Mesenchymal stem cell (in vitro differentiated cells and primary cell): Measurements from ENCODE around the gene SLC35E4. TPM values are rescaled to one million over a fixed set of nuclear protein-coding genes. Genes with fewer than 3 reads are reported as not detected.

ENCODE experiments used
- DNase-seq: peaks from one replicate; pipeline ENCODE4 v3.0.0-alpha.2; 2013
- H2AFZ ChIP-seq: one replicate; pipeline ENCODE4 v1.6.1; 2013; ENCODE audit warnings: low read depth, mild to moderate bottlenecking, control low read depth, inconsistent platforms, low read length, moderate library complexity
- H2AK5ac ChIP-seq: 2 replicates; pipeline ENCODE4 v1.6.1; 2013; ENCODE audit warnings: low read length, moderate library complexity, mild to moderate bottlenecking, inconsistent platforms; ENCODE audit not compliant: severe bottlenecking
- H2BK120ac ChIP-seq: one replicate; pipeline ENCODE4 v1.6.1; 2013; ENCODE audit warnings: low read depth, mild to moderate bottlenecking, inconsistent platforms, low read length, moderate library complexity
- H2BK12ac ChIP-seq, 2 experiments: one replicate each; pipeline ENCODE4 v1.6.1; 2013; ENCODE audit warnings: inconsistent platforms in 2 of 2, low read length in 2 of 2, mild to moderate bottlenecking in 2 of 2, moderate library complexity in 2 of 2, control low read depth in 1 of 2
- H2BK15ac ChIP-seq: one replicate; pipeline ENCODE4 v1.6.1; 2013; ENCODE audit warnings: mild to moderate bottlenecking, low read depth, inconsistent platforms; ENCODE audit not compliant: poor library complexity, severe bottlenecking
- H2BK5ac ChIP-seq: 2 replicates; pipeline ENCODE4 v1.6.1; 2013; ENCODE audit warnings: low read depth, mild to moderate bottlenecking, low read length, control low read depth, inconsistent platforms; ENCODE audit not compliant: poor library complexity, severe bottlenecking
- H3K14ac ChIP-seq, 2 experiments: one replicate each; pipeline ENCODE4 v1.6.1; 2013; ENCODE audit warnings: inconsistent platforms in 2 of 2, low read length in 2 of 2, control low read depth in 1 of 2, mild to moderate bottlenecking in 1 of 2, moderate library complexity in 1 of 2
- H3K18ac ChIP-seq, 2 experiments: one replicate each; pipeline ENCODE4 v1.6.1; 2013; ENCODE audit warnings: inconsistent platforms in 2 of 2, low read length in 2 of 2, control low read depth in 1 of 2, low read depth in 1 of 2, mild to moderate bottlenecking in 1 of 2
- H3K23ac ChIP-seq, 2 experiments: one replicate each; pipeline ENCODE4 v1.6.1; 2013; ENCODE audit warnings: inconsistent platforms in 2 of 2, low read length in 2 of 2, mild to moderate bottlenecking in 2 of 2, moderate library complexity in 2 of 2, control low read depth in 1 of 2
- H3K27ac ChIP-seq: 2 replicates; pipeline ENCODE4 v1.5.1; 2013; ENCODE audit warnings: mild to moderate bottlenecking, moderate library complexity, low read length, control low read depth, inconsistent platforms; ENCODE audit not compliant: poor library complexity, severe bottlenecking
- H3K27me3 ChIP-seq, 2 experiments: 2 replicates each; pipeline versions ENCODE4 v1.6.1 to v1.7.0; 2013; ENCODE audit warnings: low read length in 2 of 2, mild to moderate bottlenecking in 2 of 2, moderate library complexity in 2 of 2, control low read depth in 1 of 2, inconsistent platforms in 1 of 2; ENCODE audit not compliant: control insufficient read depth in 1 of 2, insufficient read depth in 1 of 2
- H3K36me3 ChIP-seq, 2 experiments: 2 replicates each; pipeline versions ENCODE4 v1.6.1 to v1.7.0; 2013; ENCODE audit warnings: low read length in 2 of 2, control low read depth in 1 of 2, inconsistent platforms in 1 of 2, low read depth in 1 of 2, mild to moderate bottlenecking in 1 of 2; ENCODE audit not compliant: insufficient read depth in 2 of 2, control insufficient read depth in 1 of 2
- H3K4ac ChIP-seq, 2 experiments: one replicate each; pipeline ENCODE4 v1.6.1; 2013; ENCODE audit warnings: inconsistent platforms in 2 of 2, low read length in 2 of 2, mild to moderate bottlenecking in 2 of 2, moderate library complexity in 2 of 2, control low read depth in 1 of 2, low read depth in 1 of 2
- H3K4me1 ChIP-seq: 2 replicates; pipeline ENCODE4 v1.6.1; 2013; ENCODE audit warnings: low read depth, low read length, control low read depth; ENCODE audit not compliant: control insufficient read depth, insufficient read depth
- H3K4me2 ChIP-seq: 2 replicates; pipeline ENCODE4 v1.6.1; 2013; ENCODE audit warnings: low read length, mild to moderate bottlenecking, inconsistent platforms; ENCODE audit not compliant: poor library complexity, severe bottlenecking
- H3K4me3 ChIP-seq, 2 experiments: 2 replicates each; pipeline versions ENCODE4 v1.5.1 to v1.7.0; 2013; ENCODE audit warnings: low read length in 2 of 2, mild to moderate bottlenecking in 2 of 2, control low read depth in 1 of 2, low read depth in 1 of 2; ENCODE audit not compliant: insufficient read depth in 1 of 2
- H3K79me1 ChIP-seq: replicated peaks from 2 replicates; pipeline ENCODE4 v1.6.1; 2013; ENCODE audit warnings: mild to moderate bottlenecking, control low read depth, low read length, inconsistent platforms; ENCODE audit not compliant: poor library complexity, severe bottlenecking
- H3K9ac ChIP-seq: 2 replicates; pipeline ENCODE4 v1.7.0; 2013; ENCODE audit warnings: mild to moderate bottlenecking, low read length, moderate library complexity
- H3K9me3 ChIP-seq: 2 replicates; pipeline ENCODE4 v1.7.0; 2013; ENCODE audit warnings: mild to moderate bottlenecking, low read length; ENCODE audit not compliant: control insufficient read depth
- H4K8ac ChIP-seq: one replicate; pipeline ENCODE4 v1.6.1; 2013; ENCODE audit warnings: inconsistent platforms, mild to moderate bottlenecking, low read length, moderate library complexity
- H4K91ac ChIP-seq: one replicate; pipeline ENCODE4 v1.6.1; 2013; ENCODE audit warnings: mild to moderate bottlenecking, low read length, inconsistent platforms
- WGBS: methylation state at CpG from one replicate; pipeline ENCODE4 v1.1.7; 2013; ENCODE audit warnings: mixed read lengths; 5-methylcytosine and 5-hydroxymethylcytosine counted together
- polyA plus RNA-seq, 2 experiments: library from polyadenylated mRNA; stranded (reverse); fragments of 200-250 nt; gene quantifications; one replicate each; pipeline ENCODE4 v1.2.3, GENCODE V29; 2013

SLC35E4 gene
- 4.1 TPM for polyA plus RNA-seq (2013, experiment 1 of 2)
- polyA plus RNA-seq (2013, experiment 2 of 2): 4.0 TPM

DNA sequence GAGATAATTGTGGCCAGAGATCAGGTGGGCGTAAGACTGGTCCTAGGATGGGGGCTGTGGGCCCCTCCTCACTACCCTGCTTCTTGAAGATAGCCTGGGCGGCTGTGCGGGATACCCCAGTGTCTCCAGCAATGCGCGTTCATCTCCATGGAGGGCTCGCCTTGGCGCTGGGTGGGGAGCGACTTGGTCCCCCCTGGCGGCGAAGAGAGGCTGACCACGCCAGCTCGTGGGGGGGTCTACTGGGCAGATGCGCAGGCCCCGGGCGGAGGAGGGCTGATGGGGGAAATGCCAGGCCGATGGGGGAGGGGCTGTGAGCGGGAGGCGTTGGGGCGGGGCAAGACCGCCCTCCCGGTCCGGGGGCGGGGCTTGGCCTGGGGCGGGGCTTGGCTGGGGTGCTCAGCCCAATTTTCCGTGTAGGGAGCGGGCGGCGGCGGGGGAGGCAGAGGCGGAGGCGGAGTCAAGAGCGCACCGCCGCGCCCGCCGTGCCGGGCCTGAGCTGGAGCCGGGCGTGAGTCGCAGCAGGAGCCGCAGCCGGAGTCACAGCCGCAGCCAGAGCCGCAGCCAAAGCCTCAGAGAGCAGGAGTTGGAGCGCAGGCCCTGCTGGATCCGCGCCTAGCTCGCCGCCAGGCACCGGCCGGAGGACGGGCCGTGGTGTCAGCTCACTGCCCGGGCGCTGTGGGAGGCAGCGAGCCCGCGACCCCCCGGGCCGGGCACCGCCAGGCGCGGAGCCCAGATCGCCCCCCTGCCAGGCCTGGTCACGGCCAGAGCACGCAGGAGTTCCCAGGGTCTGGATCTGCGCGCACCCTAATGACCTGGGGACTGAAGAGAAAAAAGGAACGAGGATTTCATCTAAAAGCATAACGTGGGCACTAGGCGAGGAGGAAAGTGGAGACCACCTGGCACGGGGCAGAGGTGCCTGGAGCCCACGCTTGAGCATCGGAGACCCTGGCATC is at the start of gene SLC35E4:
SLC35E4 (plus strand) TSS at position 509 of the 953 bp plus-strand sequence. CDS start 670 bp downstream, outside the sequence.
- peak within 1 kb of the TSS in 1 of 2 experiments; percentile 1 for H3K23ac ChIP-seq
- H2BK5ac ChIP-seq: no peak within 1 kb of the TSS
- H3K36me3 ChIP-seq: peaks cover 2 to 7% of the 10 kb centered on the region in 2 experiments
- peak within 1 kb of the TSS; percentile 61 for H2BK120ac ChIP-seq
- H3K4me2 ChIP-seq: peak within 1 kb of the TSS; percentile 58
- peak within 1 kb of the TSS; percentile 60 for H2BK15ac ChIP-seq
- H3K4me3 ChIP-seq: peak within 1 kb of the TSS; percentile 71 to 91
- H3K9me3 ChIP-seq: no peaks in the 10 kb centered on the region
- peak within 1 kb of the TSS; percentile 95 to 98 for H3K18ac ChIP-seq
- H4K91ac ChIP-seq: peak within 1 kb of the TSS; percentile 86
- H2AK5ac ChIP-seq: no peak within 1 kb of the TSS
- H2AFZ ChIP-seq: peak within 1 kb of the TSS; percentile 94
- H3K4ac ChIP-seq: peak within 1 kb of the TSS; percentile 77 to 91
- peak within 1 kb of the TSS in 1 of 2 experiments; percentile 97 for H3K14ac ChIP-seq
- H4K8ac ChIP-seq: peak within 1 kb of the TSS; percentile 98
- DNase-seq: peak; percentile 88
- WGBS: 6% methylated on average over 70 of the region's 75 CpGs
- H2BK12ac ChIP-seq: peak within 1 kb of the TSS; percentile 84 to 92
- H3K79me1 ChIP-seq: peaks cover 18% of the 10 kb centered on the region
- peaks cover 32% of the 10 kb centered on the region for H3K4me1 ChIP-seq
- peak within 1 kb of the TSS; percentile 67 for H3K27ac ChIP-seq
- H3K9ac ChIP-seq: peak within 1 kb of the TSS; percentile 92
- no peaks in the 10 kb centered on the region for H3K27me3 ChIP-seq

GRCh38 chr22:30586414-30586813 is 49.2 kb upstream of the SLC35E4 start:
- WGBS: 98% methylated on average over 8 of the region's 8 CpGs
- no peak overlapping the region for H3K18ac ChIP-seq

GRCh38 chr22:30591191-30591587 is 44.4 kb upstream of the SLC35E4 start:
- Histone ChIP-seq H3K4me2 (peak overlapping the region; percentile 67), H2BK120ac (no peak overlapping the region), H3K23ac (no peak overlapping the region), H2BK15ac (no peak overlapping the region), H2AK5ac (no peak overlapping the region), H3K27ac (no peak overlapping the region), H3K14ac (peak overlapping the region in 1 of 2 experiments; percentile 36), H4K8ac (no peak overlapping the region), H2AFZ (no peak overlapping the region), H3K4me1 (peaks cover 1% of the 10 kb centered on the region), H3K4me3 (peak overlapping the region; percentile 63 to 99), H3K9ac (peak overlapping the region; percentile 99), H3K36me3 (peaks cover 31 to 33% of the 10 kb centered on the region in 2 experiments), H2BK5ac (no peak overlapping the region), H3K18ac (peak overlapping the region in 1 of 2 experiments; percentile 17), H3K4ac (peak overlapping the region in 1 of 2 experiments; percentile 22), H3K79me1 (peaks cover 30% of the 10 kb centered on the region), H3K9me3 (no peaks in the 10 kb centered on the region), H3K27me3 (peaks cover 5 to 15% of the 10 kb centered on the region in 2 experiments), H4K91ac (no peak overlapping the region), H2BK12ac (no peak overlapping the region)
- WGBS: 7% methylated on average over 14 of the region's 14 CpGs
- peak; percentile 57 for DNase-seq

More at GRCh38 chr22:30586414-30586813, 49.2 kb upstream of the SLC35E4 start:
- H3K79me1 ChIP-seq: peaks cover 69% of the 10 kb centered on the region
- peak overlapping the region; percentile 53 for H3K9ac ChIP-seq
- H3K36me3 ChIP-seq: peaks cover 78 to 79% of the 10 kb centered on the region in 2 experiments
- peaks cover 1% of the 10 kb centered on the region for H3K4me1 ChIP-seq
- no peak overlapping the region for H3K27ac ChIP-seq
- no peak for DNase-seq
- H3K14ac ChIP-seq: no peak overlapping the region
- H4K91ac ChIP-seq: no peak overlapping the region
- H2AFZ ChIP-seq: no peak overlapping the region
- H3K9me3 ChIP-seq: no peaks in the 10 kb centered on the region
- no peak overlapping the region for H2BK12ac ChIP-seq
- no peak overlapping the region for H2BK120ac ChIP-seq
- no peak overlapping the region for H3K4ac ChIP-seq
- no peak overlapping the region for H4K8ac ChIP-seq
- H3K23ac ChIP-seq: no peak overlapping the region
- H3K4me3 ChIP-seq: no peak overlapping the region
- H3K27me3 ChIP-seq: no peaks in the 10 kb centered on the region
- H2AK5ac ChIP-seq: no peak overlapping the region
- no peak overlapping the region for H3K4me2 ChIP-seq
- H2BK5ac ChIP-seq: no peak overlapping the region
- no peak overlapping the region for H2BK15ac ChIP-seq
